Smooth muscle cell of the pulmonary artery (primary cell): Measurements from ENCODE around the gene SLC7A5. TPM values are rescaled to one million over a fixed set of nuclear protein-coding genes. Genes with fewer than 3 reads are reported as not detected.

Source experiments
- total RNA-seq: library from RNA; depleted of rRNA; stranded (reverse); fragments of >200 nt; gene quantifications from 2 replicates; pipeline ENCODE4 v1.2.3, GENCODE V29; 2014

The SLC7A5 gene
- total RNA-seq: 21.4 and 60.7 TPM in 2 replicates

GRCh38 chr16:87869061-87869878 lies at the start of gene SLC7A5:
Gene SLC7A5 (minus strand): TSS chr16:87869507. CDS start chr16:87869422, 85 bp downstream.

Other genes starting within 250 kb of the SLC7A5 start
- 19.8 and 24.3 TPM in 2 replicates for gene KLHDC4, start 103.5 kb downstream of the SLC7A5 start, total RNA-seq
- gene CA5A, start 67.0 kb upstream of the SLC7A5 start, total RNA-seq: not detected in 2 replicates
- 28.7 and 33.2 TPM in 2 replicates for gene BANP, start 81.9 kb upstream of the SLC7A5 start, total RNA-seq